Stimulated activated effector memory CD8-positive, alpha-beta T cell treated with anti-CD3 and anti-CD28 coated beads, Interleukin-12 subunit alpha, Interleukin-12 subunit beta, amount 100 ng/mL, for 72 hours (primary cell): ENCODE measurements around the gene TVP23C.
"Not testable (repeated sequence)": the region's sequence is repeated elsewhere in the genome, so short reads cannot be mapped to it uniquely, and the experiment has no call there.

Experiments used
- ATAC-seq: fragments of 150-1000 bp; cut with Tn5 transposase; 2 replicates; pipeline ENCODE4 v1.10.0; 2021
- DNase-seq, 2 donors: peaks; one replicate each; pipeline ENCODE4 v3.0.0; 2021 to 2022; ENCODE audit warnings: low spot score in 2 of 2
- H3K27ac Mint-ChIP-seq: one replicate; pipeline ENCODE4 v1.8.0; 2022; ENCODE audit warnings: mild to moderate bottlenecking, mixed read lengths
- H3K36me3 Mint-ChIP-seq: one replicate; pipeline ENCODE4 v1.8.0; 2022; ENCODE audit warnings: mild to moderate bottlenecking, mixed read lengths
- H3K4me1 Mint-ChIP-seq: one replicate; pipeline ENCODE4 v1.8.0; 2022; ENCODE audit warnings: mixed read lengths
- H3K4me3 Mint-ChIP-seq: one replicate; pipeline ENCODE4 v1.8.0; 2022; ENCODE audit warnings: mild to moderate bottlenecking, mixed read lengths
- H3K9me3 Mint-ChIP-seq: one replicate; pipeline ENCODE4 v1.8.0; 2022; ENCODE audit warnings: mixed read lengths

Gene TVP23C

DNA sequence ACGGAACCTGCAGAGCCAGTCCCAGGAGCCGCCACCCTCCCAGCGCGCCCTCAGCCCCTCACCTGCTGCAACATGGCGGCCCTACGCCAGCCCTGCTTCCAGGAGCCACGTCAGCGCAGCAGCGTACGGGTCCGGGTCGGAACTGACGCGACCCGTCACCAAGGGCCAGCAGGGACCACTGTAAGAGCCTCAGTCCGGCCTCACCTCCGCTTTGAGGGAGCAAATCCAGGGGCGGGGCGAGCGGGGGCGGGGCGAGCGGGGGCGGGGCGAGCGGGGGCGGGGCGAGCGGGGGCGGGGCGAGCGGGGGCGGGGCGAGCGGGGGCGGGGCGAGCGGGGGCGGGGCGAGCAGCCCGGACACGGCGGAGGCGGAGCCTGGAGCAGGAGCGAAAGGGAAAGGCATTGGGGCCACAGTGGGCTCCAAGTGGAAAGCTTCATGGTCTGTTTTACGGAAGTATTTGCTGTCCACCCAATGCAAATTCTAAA lies at the start of gene TVP23C:
Gene TVP23C (minus strand): TSS at position 109 of the 483 bp plus-strand sequence. CDS start 35 bp downstream, at position 74.
- DNase-seq: peak; percentile 60 to 89
- Mint-ChIP-seq H3K27ac (peak within 1 kb of the TSS; percentile 97), H3K4me1 (peaks cover 23% of the 10 kb centered on the region), H3K36me3 (peaks cover 16% of the 10 kb centered on the region), H3K4me3 (peak within 1 kb of the TSS; percentile 88)
- peak; percentile 93 for ATAC-seq
- not testable (repeated sequence) for H3K9me3 Mint-ChIP-seq

DNA sequence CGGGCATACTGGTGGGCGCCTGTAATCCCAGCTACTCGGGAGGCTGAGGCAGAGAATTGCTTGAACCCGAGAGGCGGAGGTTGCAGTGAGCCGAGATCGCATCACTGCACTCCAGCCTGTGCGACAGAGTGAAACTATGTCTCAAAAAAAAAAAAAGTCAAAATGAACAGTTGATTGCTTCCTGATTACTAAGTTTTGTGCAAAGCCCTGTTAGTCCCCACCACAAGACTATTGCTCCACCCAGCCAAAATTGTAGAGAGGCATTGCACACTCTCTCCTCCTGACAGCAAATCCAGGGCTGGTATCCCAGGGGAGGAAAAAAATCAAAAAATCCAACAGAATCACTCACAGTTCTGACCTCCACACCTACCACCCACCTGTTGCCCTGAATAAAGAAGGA lies 29.7 kb upstream of the TVP23C start:
- not testable (repeated sequence) for H3K27ac Mint-ChIP-seq, H3K9me3 Mint-ChIP-seq, H3K4me3 Mint-ChIP-seq, DNase-seq, H3K36me3 Mint-ChIP-seq, ATAC-seq
- H3K4me1 Mint-ChIP-seq: peaks cover 27% of the 10 kb centered on the region

DNA sequence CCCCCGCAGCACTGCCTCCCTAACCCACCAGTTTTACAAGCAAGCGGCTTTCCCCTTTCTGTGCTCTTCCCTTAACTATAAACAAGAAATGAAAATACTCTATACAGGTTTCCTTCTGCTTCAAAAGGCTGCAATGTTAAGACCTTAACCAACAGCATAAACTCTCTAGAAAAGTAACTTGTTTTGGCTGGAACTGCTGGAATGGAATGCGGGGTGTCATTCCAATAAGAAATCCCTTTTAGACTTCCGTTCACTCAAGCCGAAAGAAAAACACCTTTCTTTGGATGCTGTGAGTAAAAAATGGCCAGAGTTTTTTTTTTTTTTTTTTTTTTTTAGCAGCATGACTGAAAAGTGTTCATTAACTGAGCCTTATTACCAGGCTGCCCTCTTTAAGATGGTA lies 28.7 kb upstream of the TVP23C start:
- H3K4me1 Mint-ChIP-seq: peaks cover 32% of the 10 kb centered on the region
- not testable (repeated sequence) for DNase-seq, H3K27ac Mint-ChIP-seq, ATAC-seq, H3K9me3 Mint-ChIP-seq, H3K4me3 Mint-ChIP-seq, H3K36me3 Mint-ChIP-seq

DNA sequence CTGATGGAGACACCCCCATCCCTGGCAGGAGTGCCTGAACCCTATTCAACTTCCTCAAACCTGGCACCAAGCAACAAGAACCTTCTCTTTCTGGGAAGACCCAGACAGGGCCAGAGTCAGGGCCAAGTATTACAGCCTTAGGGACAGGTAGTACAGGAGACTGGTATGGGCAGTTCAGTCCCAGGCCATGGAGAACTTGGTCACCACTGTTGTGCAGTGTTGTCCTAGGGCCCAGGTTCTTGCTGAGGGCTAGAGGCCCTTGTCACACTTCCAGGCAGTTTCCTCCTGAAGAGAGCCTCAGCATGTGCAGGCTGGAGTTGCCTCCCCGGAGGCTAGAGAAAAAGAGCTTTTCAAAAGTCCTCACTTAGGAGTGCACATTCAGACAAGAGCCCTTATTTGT lies 27.6 kb upstream of the TVP23C start:
- peak overlapping the region; percentile 51 for H3K4me3 Mint-ChIP-seq

DNA sequence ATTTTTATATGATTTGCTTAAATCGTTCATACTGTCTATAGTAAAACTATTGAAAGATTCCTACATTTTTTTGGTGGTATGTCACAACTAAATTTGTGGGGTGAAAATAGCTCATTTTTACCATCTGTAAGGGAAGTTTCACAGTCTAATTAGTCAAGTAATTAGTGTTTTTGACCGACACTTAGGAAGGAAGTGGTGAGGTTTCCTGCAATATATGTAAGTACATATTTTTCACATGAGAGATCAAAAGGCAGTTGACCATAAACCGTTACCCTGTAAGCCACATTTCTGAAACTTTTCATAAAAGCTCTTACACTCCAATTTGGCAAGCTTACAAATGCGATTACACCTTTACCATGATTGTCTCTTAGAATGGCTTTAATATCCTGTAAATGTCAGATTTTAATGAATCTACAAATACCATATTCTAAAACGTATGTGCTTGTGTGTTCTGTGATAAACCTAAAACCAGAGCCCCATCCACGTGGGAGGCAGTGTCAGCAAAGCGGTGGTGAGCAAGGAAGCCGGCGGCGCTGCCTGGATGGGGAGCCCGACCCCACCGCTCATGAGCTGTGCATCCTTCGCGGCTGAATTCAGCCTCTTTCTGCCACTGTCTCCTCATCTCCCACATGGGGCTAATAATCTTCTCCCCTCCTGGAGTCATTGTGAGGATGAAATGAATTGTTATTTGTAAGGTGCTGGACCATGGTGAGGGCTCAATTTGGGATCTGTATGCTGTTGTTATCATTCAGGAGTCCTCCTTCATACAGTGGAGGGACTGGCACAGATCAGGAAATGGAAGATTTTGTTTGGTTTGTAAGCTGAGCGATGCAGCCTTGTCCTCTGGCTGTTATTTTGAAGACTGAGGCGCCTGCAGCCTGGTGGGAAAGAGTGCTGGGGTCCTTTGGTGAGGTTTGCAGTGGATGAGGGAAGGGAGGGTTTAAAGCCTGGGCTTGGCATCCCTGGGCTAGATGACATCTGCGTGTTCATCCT lies 26.6 kb upstream of the TVP23C start:
- H3K36me3 Mint-ChIP-seq, H3K27ac Mint-ChIP-seq, H3K9me3 Mint-ChIP-seq: not testable (repeated sequence)
- Mint-ChIP-seq H3K4me1 (peaks cover 34% of the 10 kb centered on the region), H3K4me3 (peak overlapping the region; percentile 51)
- peak; percentile 12 to 53 for DNase-seq
- ATAC-seq: peak; percentile 85

More for the DNA sequence above, 27.6 kb upstream of the TVP23C start:
- not testable (repeated sequence) for DNase-seq, H3K36me3 Mint-ChIP-seq, H3K9me3 Mint-ChIP-seq, H3K27ac Mint-ChIP-seq, ATAC-seq
- peaks cover 34% of the 10 kb centered on the region for H3K4me1 Mint-ChIP-seq

DNA sequence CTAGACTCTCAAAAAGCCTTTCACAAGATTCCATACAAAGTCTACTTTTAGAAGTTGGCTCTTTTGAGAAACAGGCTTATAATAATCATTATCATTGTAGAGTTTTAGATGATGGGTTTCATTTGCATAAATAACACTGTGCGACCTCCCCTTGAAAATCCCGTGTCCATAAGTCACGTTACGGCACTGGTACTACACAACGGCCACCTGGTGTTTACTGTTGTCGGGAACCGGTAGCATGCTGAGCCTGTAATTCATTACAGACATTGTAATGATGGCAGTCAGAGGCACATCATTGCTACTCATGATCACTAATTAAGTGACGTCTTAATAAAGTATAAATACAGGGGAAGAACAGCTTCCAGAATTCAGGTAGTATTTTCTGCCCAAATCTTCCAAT lies 24.7 kb upstream of the TVP23C start:
- not testable (repeated sequence) for H3K9me3 Mint-ChIP-seq, H3K4me3 Mint-ChIP-seq, DNase-seq, H3K36me3 Mint-ChIP-seq, H3K27ac Mint-ChIP-seq, ATAC-seq
- H3K4me1 Mint-ChIP-seq: peaks cover 34% of the 10 kb centered on the region

DNA sequence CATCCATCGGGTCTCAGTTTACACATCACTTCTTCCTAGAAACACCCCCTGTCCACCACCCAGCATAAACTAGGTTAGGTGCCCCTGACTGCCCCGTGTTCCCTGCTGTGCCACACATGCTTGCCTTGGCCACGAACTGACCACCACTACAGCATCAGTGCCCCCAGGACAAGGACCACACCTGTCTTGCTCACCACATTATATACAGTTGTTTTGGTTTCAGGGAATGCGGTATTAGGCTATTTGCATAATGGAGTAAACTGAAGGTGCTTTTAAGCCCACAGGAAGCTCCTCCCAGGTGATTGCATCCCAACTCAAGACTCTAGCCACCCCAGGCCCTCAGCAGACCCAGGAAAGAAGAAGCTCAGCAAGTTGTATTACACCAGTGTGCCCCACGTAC lies 20.0 kb upstream of the TVP23C start:
- not testable (repeated sequence) for H3K4me1 Mint-ChIP-seq, ATAC-seq, H3K36me3 Mint-ChIP-seq, H3K9me3 Mint-ChIP-seq, H3K27ac Mint-ChIP-seq, H3K4me3 Mint-ChIP-seq, DNase-seq

DNA sequence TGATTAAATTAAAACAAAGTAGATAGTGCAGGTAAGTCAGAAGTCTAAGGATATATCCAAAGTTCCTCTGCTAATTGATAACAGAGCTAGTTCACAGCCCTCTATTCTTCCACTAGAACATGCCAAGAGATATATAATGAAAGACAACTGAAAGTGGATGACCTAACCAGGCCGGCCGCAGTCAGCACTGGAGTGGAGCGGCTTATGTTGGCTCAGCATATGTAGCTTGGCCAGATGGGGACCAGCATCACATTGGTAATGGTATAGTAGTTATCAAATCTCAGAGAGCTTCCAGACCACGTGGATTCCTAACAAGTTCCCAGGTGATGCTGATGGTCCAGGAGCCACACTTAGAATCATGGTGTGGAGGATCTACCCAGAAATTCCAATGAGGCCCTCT lies 18.2 kb upstream of the TVP23C start:
- not testable (repeated sequence) for H3K36me3 Mint-ChIP-seq, H3K4me3 Mint-ChIP-seq, H3K4me1 Mint-ChIP-seq, DNase-seq, H3K27ac Mint-ChIP-seq, ATAC-seq, H3K9me3 Mint-ChIP-seq

DNA sequence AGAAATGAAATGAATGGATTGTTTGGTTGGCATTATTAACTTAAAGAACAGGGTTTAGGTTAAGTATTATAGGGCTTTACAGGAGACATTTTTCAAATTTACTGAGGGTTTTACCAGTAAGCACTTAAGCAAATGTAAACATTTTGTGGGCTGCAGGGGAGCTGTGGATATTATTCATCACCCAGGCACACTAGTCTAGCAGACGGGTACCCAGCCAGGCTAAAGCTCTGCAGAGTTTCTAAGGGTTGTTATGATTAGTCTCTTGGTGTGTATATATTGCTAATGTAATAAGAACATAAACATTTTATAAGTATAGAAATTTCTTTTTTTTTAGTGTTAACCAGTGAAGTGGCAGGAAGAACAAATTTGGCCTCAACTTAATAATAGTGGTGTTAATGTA lies 13.6 kb upstream of the TVP23C start:
- H3K9me3 Mint-ChIP-seq, DNase-seq, H3K36me3 Mint-ChIP-seq, H3K4me3 Mint-ChIP-seq, H3K27ac Mint-ChIP-seq, ATAC-seq, H3K4me1 Mint-ChIP-seq: not testable (repeated sequence)

DNA sequence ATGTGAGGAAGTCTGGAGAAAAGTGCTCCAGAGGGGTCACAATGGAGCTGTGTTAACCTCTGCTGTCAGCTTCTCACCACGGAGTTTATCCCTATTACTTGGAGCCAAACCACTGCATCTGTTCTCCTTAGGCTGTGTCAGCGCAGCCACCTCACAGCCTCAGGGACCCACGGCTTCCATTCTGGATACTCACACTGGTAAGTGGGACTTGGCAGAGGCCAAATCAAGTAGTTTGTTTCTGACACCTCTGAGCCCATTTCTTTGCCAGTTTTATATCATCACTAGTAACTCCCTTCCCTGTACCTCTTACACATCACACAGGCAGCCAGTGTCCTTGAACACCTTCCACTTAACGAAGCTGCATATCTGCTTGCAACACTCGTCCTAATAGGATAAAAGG lies 11.4 kb upstream of the TVP23C start:
- H3K4me1 Mint-ChIP-seq, H3K4me3 Mint-ChIP-seq, H3K9me3 Mint-ChIP-seq, H3K27ac Mint-ChIP-seq, H3K36me3 Mint-ChIP-seq, ATAC-seq, DNase-seq: not testable (repeated sequence)

DNA sequence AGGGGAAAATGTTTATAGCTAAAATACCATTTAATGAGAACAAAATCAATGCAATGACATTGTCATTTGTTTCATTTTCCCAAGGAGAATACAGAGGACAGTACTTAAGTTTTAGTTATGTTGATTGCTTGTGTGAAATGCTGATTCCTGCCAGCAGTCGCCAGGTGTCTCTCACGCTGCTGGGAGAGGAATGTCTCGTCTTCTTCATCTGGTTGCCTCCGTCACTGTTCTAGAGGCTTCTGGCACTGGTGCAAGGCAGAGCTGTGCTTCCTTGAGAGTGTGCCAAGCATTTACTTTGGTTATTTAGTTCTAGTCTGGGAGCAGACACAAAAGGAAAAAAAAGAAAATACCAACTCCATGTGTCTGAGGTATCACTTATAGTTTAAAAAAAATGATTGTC lies 10.6 kb upstream of the TVP23C start:
- H3K4me1 Mint-ChIP-seq, H3K36me3 Mint-ChIP-seq, H3K9me3 Mint-ChIP-seq, H3K27ac Mint-ChIP-seq, DNase-seq, ATAC-seq, H3K4me3 Mint-ChIP-seq: not testable (repeated sequence)

DNA sequence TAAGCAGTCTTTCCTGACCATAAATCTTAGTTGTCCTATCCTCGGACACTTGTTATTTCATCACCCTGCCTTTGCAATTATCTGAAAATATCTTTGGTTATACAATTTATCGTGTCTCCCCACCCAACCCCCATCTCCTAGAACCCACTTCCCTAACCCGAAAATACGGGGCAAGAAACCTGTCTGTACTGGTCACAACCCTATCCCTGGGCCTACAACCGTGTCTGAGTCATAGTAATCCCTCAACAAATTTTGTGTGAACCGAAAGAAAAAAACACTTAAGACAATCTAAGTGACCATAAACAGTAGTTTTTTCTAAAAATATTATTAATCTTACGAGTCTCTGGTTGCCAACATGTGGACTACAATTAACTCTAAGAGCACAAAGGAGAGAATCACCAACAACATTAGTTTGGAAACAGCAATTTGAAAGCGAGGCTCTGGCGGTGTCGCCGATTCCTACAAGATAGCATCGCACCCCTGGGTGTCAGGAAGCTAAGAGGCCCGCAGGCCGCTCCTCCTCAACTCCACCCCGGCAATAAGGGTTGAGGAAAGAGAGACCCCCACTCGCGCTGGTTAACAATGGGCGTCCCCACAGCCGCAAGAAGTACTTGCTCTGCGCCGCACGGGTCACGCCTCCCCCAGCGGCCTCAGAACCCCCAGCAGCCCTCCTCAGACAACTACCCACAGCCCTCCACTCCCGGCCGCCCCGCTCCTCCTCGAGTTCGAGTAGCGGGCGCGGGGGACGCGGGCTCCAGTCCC lies 489 bp downstream of the TVP23C start:
- Mint-ChIP-seq H3K27ac (peak overlapping the region; percentile 97), H3K36me3 (peaks cover 16% of the 10 kb centered on the region), H3K4me1 (peaks cover 23% of the 10 kb centered on the region), H3K4me3 (peak overlapping the region; percentile 88)
- DNase-seq, H3K9me3 Mint-ChIP-seq: not testable (repeated sequence)
- peak; percentile 69 for ATAC-seq

DNA sequence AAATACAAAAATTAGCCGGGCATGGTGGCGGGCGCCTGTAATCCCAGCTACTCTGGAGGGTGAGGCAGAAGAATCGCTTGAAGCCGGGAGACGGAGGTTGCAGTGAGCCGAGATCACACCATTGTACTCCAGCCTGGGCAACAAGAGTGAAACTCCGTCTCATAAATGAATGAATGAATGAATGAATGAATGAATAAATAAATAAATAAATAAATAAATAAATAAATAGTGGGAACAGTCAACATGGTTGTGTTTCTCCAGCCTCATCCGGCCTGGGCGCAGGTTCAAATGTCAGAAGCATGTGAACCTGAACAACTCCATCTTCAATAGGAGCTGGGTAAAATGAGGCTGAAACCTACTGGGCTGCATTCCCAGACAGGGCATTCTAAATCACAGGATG lies 1.8 kb downstream of the TVP23C start:
- H3K9me3 Mint-ChIP-seq: not testable (repeated sequence)

DNA sequence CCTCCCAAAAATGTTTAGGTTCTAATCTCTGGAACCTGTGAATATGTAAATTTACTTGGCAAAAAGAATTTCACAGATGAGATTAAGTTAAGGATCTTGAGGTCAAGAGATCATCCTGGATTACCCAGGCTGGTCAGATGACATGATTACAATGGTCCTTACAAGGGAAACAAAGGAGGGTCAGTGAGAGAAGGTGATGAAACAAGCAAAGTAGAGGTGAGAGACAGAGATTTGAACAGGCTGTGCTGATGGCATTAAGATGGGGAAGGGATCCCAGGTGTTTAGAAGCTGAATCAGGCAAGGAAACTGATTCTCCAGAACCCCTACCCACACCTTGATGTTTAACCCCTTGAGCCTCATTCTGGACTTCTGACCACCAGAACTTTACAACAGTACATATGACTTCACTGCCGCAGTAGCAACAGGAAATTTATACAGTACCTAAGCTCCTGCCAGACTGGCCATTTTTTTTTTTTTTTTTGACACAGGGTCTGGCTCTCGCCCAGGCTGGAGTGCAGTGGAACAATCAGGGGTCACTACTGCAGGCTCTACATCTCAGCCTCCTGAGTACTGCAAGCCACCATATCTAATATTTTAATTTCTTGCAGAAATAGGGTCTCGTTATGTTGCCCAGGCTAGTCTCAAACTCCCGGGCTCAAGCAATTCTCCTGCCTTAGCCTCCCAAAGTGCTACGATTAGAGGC lies 4.7 kb downstream of the TVP23C start:
- Mint-ChIP-seq H3K36me3 (peaks cover 37% of the 10 kb centered on the region), H3K4me1 (peaks cover 38% of the 10 kb centered on the region)
- not testable (repeated sequence) for ATAC-seq, H3K9me3 Mint-ChIP-seq, H3K4me3 Mint-ChIP-seq, H3K27ac Mint-ChIP-seq, DNase-seq

More for the DNA sequence above, 1.8 kb downstream of the TVP23C start:
- not testable (repeated sequence) for ATAC-seq, DNase-seq, H3K27ac Mint-ChIP-seq, H3K4me3 Mint-ChIP-seq
- Mint-ChIP-seq H3K36me3 (peaks cover 21% of the 10 kb centered on the region), H3K4me1 (peaks cover 30% of the 10 kb centered on the region)

DNA sequence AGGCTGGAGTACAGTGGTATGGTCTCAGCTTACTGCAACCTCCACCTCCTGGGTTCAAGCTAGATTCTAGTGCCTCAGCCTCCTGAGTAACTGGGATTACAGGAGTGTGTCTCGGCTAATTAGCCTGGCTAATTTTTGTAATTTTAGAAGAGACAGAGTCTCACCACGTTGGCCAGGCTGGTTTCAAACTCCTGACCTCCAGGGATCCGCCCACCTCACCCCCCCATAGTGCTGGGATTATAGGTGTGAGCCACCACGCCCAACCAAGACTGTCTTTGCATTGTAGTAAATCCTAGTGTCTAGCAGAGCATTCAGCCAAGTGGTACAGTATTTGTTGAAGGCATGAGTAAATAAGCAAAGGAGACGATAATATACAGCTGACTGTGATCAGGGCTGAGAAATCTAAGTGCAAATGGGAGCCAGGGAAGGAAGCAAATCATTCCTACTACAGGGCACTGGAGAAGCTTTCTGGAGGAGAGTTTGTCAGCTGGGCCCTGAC lies 5.9 kb downstream of the TVP23C start:
- H3K36me3 Mint-ChIP-seq: peaks cover 31% of the 10 kb centered on the region
- not testable (repeated sequence) for DNase-seq, H3K4me3 Mint-ChIP-seq, H3K27ac Mint-ChIP-seq, H3K9me3 Mint-ChIP-seq, ATAC-seq
- H3K4me1 Mint-ChIP-seq: peaks cover 33% of the 10 kb centered on the region
